CD4-positive, alpha-beta T cell treated with Interleukin-4 for 4 hours (primary cell): ENCODE data around the gene ZNF263.

Experiments used
- DNase-seq: peaks from one replicate; pipeline ENCODE4 v3.0.0-alpha.2; 2020

Gene ZNF263

DNA sequence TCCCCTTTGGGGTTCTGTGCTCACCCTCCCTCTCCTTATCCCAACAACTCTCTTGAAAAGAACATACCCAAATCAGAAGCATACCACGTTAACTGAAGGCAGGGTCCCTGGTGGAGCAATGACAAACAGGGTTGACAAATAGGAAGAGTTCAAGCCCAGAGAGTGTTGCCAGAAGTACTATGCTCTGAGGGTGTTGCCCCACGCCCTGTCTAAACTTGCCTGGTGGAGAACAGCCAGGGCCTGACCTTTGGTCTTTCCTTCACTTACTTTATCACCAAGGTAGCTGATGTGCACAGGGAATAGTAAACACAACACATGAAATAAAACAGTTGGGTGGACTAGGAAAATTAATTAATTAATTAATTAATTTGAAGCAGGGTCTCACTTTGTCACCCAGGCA is 45.4 kb downstream of the ZNF263 start:
- no peak for DNase-seq
